HCT116 (cell line): ENCODE data around the gene ADGRD1. TPM values are rescaled to one million over a fixed set of nuclear protein-coding genes. Genes with fewer than 3 reads are reported as not detected.

Source experiments
- ATAC-seq: fragments of 200-7000 bp; cut with Tn5 transposase; 2 replicates; pipeline ENCODE4 v1.9.1; 2020; ENCODE audit warnings: mild to moderate bottlenecking, moderate library complexity
- BruUV-seq: library from RNA; stranded (reverse); fragments of 400-500 nt; replicated peaks from 2 replicates; lab custom pipeline; 2021; lab: Mats Ljungman, UMichigan
- CTCF ChIA-PET: fragments of 300-600 bp; sonication (Branson Sonifier 250); formaldehyde crosslinking; loops from one replicate; lab custom pipeline; 2021; ENCODE audit warnings: antibody characterized with exemption; lab: Charles Lee
- POLR2A ChIA-PET: fragments of 300-600, 350-600 bp; sonication (Branson Sonifier 250); formaldehyde crosslinking; loops from one replicate; lab custom pipeline; 2021; ENCODE audit warnings: antibody characterized with exemption; lab: Charles Lee
- RAD21 ChIA-PET, 2 experiments: fragments of 300-600 bp; sonication (Branson Sonifier 250); formaldehyde crosslinking; loops; one replicate each; lab custom pipeline; 2023; ENCODE audit warnings: low total read pairs in 2 of 2; ENCODE audit not compliant: uncharacterized antibody in 2 of 2, unreplicated experiment in 2 of 2, low non-redundant PET in 1 of 2; lab: Charles Lee
- DNase-seq: peaks from one replicate; pipeline ENCODE4 v3.0.0-alpha.2; 2010; ENCODE audit warnings: low read depth, low spot score
- H2AFZ ChIP-seq: fragments of 200-600 bp; shearing (Covaris generic), sonication (generic); 2 replicates; pipeline ENCODE4 v1.6.1; 2017; ENCODE audit warnings: low read depth, mixed run types, mixed read lengths, antibody characterized with exemption, low read length; ENCODE audit not compliant: poor library complexity, severe bottlenecking
- H3K27ac ChIP-seq: 2 replicates; pipeline ENCODE4 v1.5.1; 2012; ENCODE audit warnings: low read depth, low read length
- H3K27me3 ChIP-seq: fragments of 200-600 bp; sonication (generic); 2 replicates; pipeline ENCODE4 v1.6.1; 2016; ENCODE audit warnings: mixed run types, low read length, mixed read lengths; ENCODE audit not compliant: insufficient read depth
- H3K36me3 ChIP-seq, 2 experiments: fragments of 200-500 bp in 1 of 2; fragments of 200-600 bp in 1 of 2; sonication (Bioruptor generic) in 1 of 2; sonication (generic) in 1 of 2; 2 replicates each; pipeline versions ENCODE4 v1.5.1 to v1.6.1; 2014 to 2016; ENCODE audit warnings: low read length in 2 of 2, inconsistent platforms in 1 of 2, mixed read lengths in 1 of 2, mixed run types in 1 of 2; ENCODE audit not compliant: insufficient read depth in 2 of 2, control insufficient read depth in 1 of 2
- H3K4me1 ChIP-seq, 2 experiments: fragments of 200-600 bp in 1 of 2; sonication (generic) in 1 of 2; 2 replicates each; pipeline versions ENCODE4 v1.5.1 to v1.6.1; 2012 to 2017; ENCODE audit warnings: low read length in 2 of 2, inconsistent platforms in 1 of 2, mild to moderate bottlenecking in 1 of 2, mixed read lengths in 1 of 2, mixed run types in 1 of 2, moderate library complexity in 1 of 2; ENCODE audit not compliant: insufficient read depth in 2 of 2, control insufficient read depth in 1 of 2
- H3K4me2 ChIP-seq: fragments of 200-600 bp; sonication (generic); 2 replicates; pipeline ENCODE4 v1.6.1; 2017; ENCODE audit warnings: mixed run types, low read length, mixed read lengths
- H3K4me3 ChIP-seq, 2 experiments: fragments of 200-600 bp in 1 of 2; sonication (generic) in 1 of 2; replicated peaks in 1 of 2; 2 replicates each; pipeline ENCODE4 v1.5.1; 2011 to 2016; ENCODE audit warnings: low read length in 2 of 2, control low read depth in 1 of 2, low read depth in 1 of 2, mild to moderate bottlenecking in 1 of 2, mixed read lengths in 1 of 2, mixed run types in 1 of 2
- H3K79me2 ChIP-seq: fragments of 200-600 bp; sonication (generic); 2 replicates; pipeline ENCODE4 v1.6.1; 2017; ENCODE audit warnings: mild to moderate bottlenecking, mixed run types, low read length, moderate library complexity, mixed read lengths; ENCODE audit not compliant: insufficient read depth
- H3K9ac ChIP-seq: fragments of 200-600 bp; sonication (generic); 2 replicates; pipeline ENCODE4 v1.6.1; 2016; ENCODE audit warnings: low read length, mixed read lengths
- H3K9me2 ChIP-seq: fragments of 200-600 bp; sonication (generic), shearing (Covaris generic); 2 replicates; pipeline ENCODE4 v1.6.1; 2017; ENCODE audit warnings: mixed run types, mild to moderate bottlenecking, moderate library complexity; ENCODE audit not compliant: insufficient read depth
- H3K9me3 ChIP-seq, 2 experiments: fragments of 200-500 bp in 1 of 2; fragments of 200-600 bp in 1 of 2; sonication (Bioruptor generic) in 1 of 2; sonication (generic) in 1 of 2; 2 replicates each; pipeline ENCODE4 v1.6.1; 2014 to 2017; ENCODE audit warnings: low read length in 2 of 2, mixed read lengths in 2 of 2, inconsistent platforms in 1 of 2, low read depth in 1 of 2, mild to moderate bottlenecking in 1 of 2, mixed run types in 1 of 2, moderate library complexity in 1 of 2; ENCODE audit not compliant: control insufficient read depth in 1 of 2, insufficient read depth in 1 of 2
- H4K20me1 ChIP-seq: fragments of 200-600 bp; sonication (generic), shearing (Covaris generic); 2 replicates; pipeline ENCODE4 v1.6.1; 2017; ENCODE audit warnings: mixed run types, mild to moderate bottlenecking, moderate library complexity; ENCODE audit not compliant: insufficient read depth
- CBX3 ChIP-seq: IDR thresholded peaks from 2 replicates; pipeline ENCODE4 v1.6.1; 2012; ENCODE audit warnings: low read depth
- CEBPB ChIP-seq: IDR thresholded peaks from 2 replicates; pipeline ENCODE4 v1.6.1; 2012; ENCODE audit warnings: low read depth
- EGR1 ChIP-seq: IDR thresholded peaks from 2 replicates; pipeline ENCODE4 v1.6.1; 2012; ENCODE audit warnings: low read depth
- ELF1 ChIP-seq: IDR thresholded peaks from 2 replicates; pipeline ENCODE4 v1.6.1; 2012; ENCODE audit warnings: low read depth, borderline replicate concordance
- EZH2 ChIP-seq: fragments of 200-600 bp; sonication (generic); IDR thresholded peaks from 2 replicates; pipeline ENCODE4 v1.6.1; 2017; ENCODE audit warnings: antibody characterized with exemption, mixed run types
- EZH2phosphoT487 ChIP-seq: fragments of 200-600 bp; IDR thresholded peaks from 2 replicates; pipeline ENCODE4 v1.6.1; 2018; ENCODE audit warnings: antibody characterized with exemption, borderline replicate concordance
- JUND ChIP-seq: IDR thresholded peaks from 2 replicates; pipeline ENCODE4 v1.6.1; 2012
- POLR2A ChIP-seq: IDR thresholded peaks from 2 replicates; pipeline ENCODE4 v1.7.0; 2011; ENCODE audit warnings: borderline replicate concordance; ENCODE audit not compliant: insufficient read depth, insufficient read length; ENCODE audit errors: extremely low read depth
- POLR2AphosphoS5 ChIP-seq: IDR thresholded peaks from 2 replicates; pipeline ENCODE4 v1.6.1; 2011; ENCODE audit warnings: mild to moderate bottlenecking, low read depth, low read length, moderate library complexity
- RAD21 ChIP-seq: IDR thresholded peaks from 2 replicates; pipeline ENCODE4 v1.6.1; 2012; ENCODE audit warnings: low read depth, mild to moderate bottlenecking
- SP1 ChIP-seq: IDR thresholded peaks from 2 replicates; pipeline ENCODE4 v1.6.1; 2012; ENCODE audit warnings: low read depth
- SRF ChIP-seq: IDR thresholded peaks from 2 replicates; pipeline ENCODE4 v1.6.1; 2012; ENCODE audit warnings: low read depth
- TCF7L2 ChIP-seq: IDR thresholded peaks from 2 replicates; pipeline ENCODE4 v1.7.0; 2011; ENCODE audit warnings: borderline replicate concordance, inconsistent platforms; ENCODE audit not compliant: insufficient read depth, insufficient read length; ENCODE audit errors: extremely low read depth
- YY1 ChIP-seq: IDR thresholded peaks from 2 replicates; pipeline ENCODE4 v1.6.1; 2011; ENCODE audit warnings: low read length, low read depth, moderate library complexity, mild to moderate bottlenecking; ENCODE audit not compliant: insufficient replicate concordance; ENCODE audit errors: extremely low read depth
- ZBTB33 ChIP-seq: IDR thresholded peaks from 2 replicates; pipeline ENCODE4 v1.6.1; 2011; ENCODE audit warnings: mild to moderate bottlenecking, low read length, moderate library complexity; ENCODE audit not compliant: insufficient replicate concordance; ENCODE audit errors: extremely low read depth
- ZFX ChIP-seq: fragments of 450-650 bp; IDR thresholded peaks from 2 replicates; pipeline ENCODE4 v1.6.1; 2017
- intact Hi-C: fragments of 100-400 bp; cut with micrococcal nuclease; formaldehyde crosslinking; loops from 2 replicates; pipeline ENCODE4 v1.10.0; 2022
- total RNA-seq: library from RNA; stranded (reverse); gene quantifications from one replicate; pipeline ENCODE4 v1.2.1, GENCODE V29; 2021; ENCODE audit not compliant: unreplicated experiment
- TF ChIP-seq, protein P1 (sequence below), 3 experiments: fragments of 200-600 bp in 1 of 3; sonication (generic) in 1 of 3; IDR thresholded peaks in 2 of 3; conservative IDR thresholded peaks in 1 of 3; 2 replicates each; pipeline ENCODE4 v1.5.1; 2012 to 2017; ENCODE audit warnings: low read depth in 2 of 3, low read length in 2 of 3, antibody characterized with exemption in 1 of 3, borderline replicate concordance in 1 of 3, control low read depth in 1 of 3, mild to moderate bottlenecking in 1 of 3, mixed read lengths in 1 of 3, mixed run types in 1 of 3, moderate library complexity in 1 of 3; ENCODE audit not compliant: insufficient read depth in 1 of 3
- TF ChIP-seq, protein P2 (sequence below): IDR thresholded peaks from 2 replicates; pipeline ENCODE4 v1.6.1; 2012
- TF ChIP-seq, protein P3 (sequence below): IDR thresholded peaks from 2 replicates; pipeline ENCODE4 v1.6.1; 2012
- TF ChIP-seq, protein P4 (sequence below): IDR thresholded peaks from 2 replicates; pipeline ENCODE4 v1.6.1; 2012; ENCODE audit warnings: low read depth

The ADGRD1 gene
- total RNA-seq, 1 experiment from 2014 or later: 0.44 TPM

DNA sequence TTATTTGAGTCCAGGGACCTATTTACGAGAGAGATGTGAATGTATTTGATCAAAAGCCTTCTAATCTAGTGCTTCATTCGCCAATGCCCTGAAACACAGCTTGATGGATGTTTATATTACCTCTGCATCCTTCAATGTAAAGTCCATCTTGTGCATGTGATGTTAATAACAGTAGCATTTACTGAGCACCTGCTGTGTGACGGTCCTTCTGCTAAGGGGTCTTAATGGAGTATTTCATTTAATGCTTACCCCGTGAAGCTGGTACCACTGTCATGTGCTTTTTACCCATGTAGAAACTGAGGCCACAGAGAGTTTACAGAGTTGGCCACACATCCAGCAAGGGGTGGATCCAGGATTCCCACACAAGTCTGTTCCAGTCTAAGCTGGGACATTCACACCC lies 237.3 kb downstream of the ADGRD1 start:
- Histone ChIP-seq H3K27me3 (peaks cover 3% of the 10 kb centered on the region; the same call in 1 of the 2 replicates), H3K79me2 (no peaks in the 10 kb centered on the region), H3K9ac (no peak overlapping the region), H3K9me3 (no peaks in the 10 kb centered on the region), H3K4me1 (no peaks in the 10 kb centered on the region), H3K36me3 (no peaks in the 10 kb centered on the region), H2AFZ (no peak overlapping the region), H3K4me2 (no peak overlapping the region), H3K27ac (no peak overlapping the region), H3K4me3 (no peak overlapping the region), H3K9me2 (no peaks in the 10 kb centered on the region), H4K20me1 (no peaks in the 10 kb centered on the region)
- intact Hi-C loops: no loop called here
- no TSS peak for BruUV-seq
- ChIA-PET POLR2A (no interaction called here), RAD21 (no interaction called here), CTCF (interaction anchor here (0.5 kb wide), 1 partner anchor 59 kb away, joined by 3 read pairs; no protein-coding TSS in a partner anchor)
- no peak for ATAC-seq
- no peak for DNase-seq
- TF ChIP-seq JUND (no peak), ZFX (no peak), EGR1 (no peak), CEBPB (no peak), TCF7L2 (no peak), RAD21 (no peak), EZH2 (no peak), CBX3 (no peak), SP1 (no peak), POLR2AphosphoS5 (no peak), POLR2A (no peak), SRF (no peak), EZH2phosphoT487 (no peak), ZBTB33 (no peak), YY1 (no peak), ELF1 (no peak)
- TF ChIP-seq, protein P1, sequence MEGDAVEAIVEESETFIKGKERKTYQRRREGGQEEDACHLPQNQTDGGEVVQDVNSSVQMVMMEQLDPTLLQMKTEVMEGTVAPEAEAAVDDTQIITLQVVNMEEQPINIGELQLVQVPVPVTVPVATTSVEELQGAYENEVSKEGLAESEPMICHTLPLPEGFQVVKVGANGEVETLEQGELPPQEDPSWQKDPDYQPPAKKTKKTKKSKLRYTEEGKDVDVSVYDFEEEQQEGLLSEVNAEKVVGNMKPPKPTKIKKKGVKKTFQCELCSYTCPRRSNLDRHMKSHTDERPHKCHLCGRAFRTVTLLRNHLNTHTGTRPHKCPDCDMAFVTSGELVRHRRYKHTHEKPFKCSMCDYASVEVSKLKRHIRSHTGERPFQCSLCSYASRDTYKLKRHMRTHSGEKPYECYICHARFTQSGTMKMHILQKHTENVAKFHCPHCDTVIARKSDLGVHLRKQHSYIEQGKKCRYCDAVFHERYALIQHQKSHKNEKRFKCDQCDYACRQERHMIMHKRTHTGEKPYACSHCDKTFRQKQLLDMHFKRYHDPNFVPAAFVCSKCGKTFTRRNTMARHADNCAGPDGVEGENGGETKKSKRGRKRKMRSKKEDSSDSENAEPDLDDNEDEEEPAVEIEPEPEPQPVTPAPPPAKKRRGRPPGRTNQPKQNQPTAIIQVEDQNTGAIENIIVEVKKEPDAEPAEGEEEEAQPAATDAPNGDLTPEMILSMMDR (IDR thresholded peaks at IDR 0.05 in 2 of 3, conservative IDR thresholded peaks at IDR 0.05 in 1 of 3; ENCODE audit: borderline replicate concordance in 1 of 3, insufficient read depth in 1 of 3, low read depth in 2 of 3, low read length in 2 of 3): no peak
- TF ChIP-seq, protein P2, sequence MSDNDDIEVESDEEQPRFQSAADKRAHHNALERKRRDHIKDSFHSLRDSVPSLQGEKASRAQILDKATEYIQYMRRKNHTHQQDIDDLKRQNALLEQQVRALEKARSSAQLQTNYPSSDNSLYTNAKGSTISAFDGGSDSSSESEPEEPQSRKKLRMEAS: no peak
- TF ChIP-seq, protein P3, sequence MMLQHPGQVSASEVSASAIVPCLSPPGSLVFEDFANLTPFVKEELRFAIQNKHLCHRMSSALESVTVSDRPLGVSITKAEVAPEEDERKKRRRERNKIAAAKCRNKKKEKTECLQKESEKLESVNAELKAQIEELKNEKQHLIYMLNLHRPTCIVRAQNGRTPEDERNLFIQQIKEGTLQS: no peak
- TF ChIP-seq, protein P4, sequence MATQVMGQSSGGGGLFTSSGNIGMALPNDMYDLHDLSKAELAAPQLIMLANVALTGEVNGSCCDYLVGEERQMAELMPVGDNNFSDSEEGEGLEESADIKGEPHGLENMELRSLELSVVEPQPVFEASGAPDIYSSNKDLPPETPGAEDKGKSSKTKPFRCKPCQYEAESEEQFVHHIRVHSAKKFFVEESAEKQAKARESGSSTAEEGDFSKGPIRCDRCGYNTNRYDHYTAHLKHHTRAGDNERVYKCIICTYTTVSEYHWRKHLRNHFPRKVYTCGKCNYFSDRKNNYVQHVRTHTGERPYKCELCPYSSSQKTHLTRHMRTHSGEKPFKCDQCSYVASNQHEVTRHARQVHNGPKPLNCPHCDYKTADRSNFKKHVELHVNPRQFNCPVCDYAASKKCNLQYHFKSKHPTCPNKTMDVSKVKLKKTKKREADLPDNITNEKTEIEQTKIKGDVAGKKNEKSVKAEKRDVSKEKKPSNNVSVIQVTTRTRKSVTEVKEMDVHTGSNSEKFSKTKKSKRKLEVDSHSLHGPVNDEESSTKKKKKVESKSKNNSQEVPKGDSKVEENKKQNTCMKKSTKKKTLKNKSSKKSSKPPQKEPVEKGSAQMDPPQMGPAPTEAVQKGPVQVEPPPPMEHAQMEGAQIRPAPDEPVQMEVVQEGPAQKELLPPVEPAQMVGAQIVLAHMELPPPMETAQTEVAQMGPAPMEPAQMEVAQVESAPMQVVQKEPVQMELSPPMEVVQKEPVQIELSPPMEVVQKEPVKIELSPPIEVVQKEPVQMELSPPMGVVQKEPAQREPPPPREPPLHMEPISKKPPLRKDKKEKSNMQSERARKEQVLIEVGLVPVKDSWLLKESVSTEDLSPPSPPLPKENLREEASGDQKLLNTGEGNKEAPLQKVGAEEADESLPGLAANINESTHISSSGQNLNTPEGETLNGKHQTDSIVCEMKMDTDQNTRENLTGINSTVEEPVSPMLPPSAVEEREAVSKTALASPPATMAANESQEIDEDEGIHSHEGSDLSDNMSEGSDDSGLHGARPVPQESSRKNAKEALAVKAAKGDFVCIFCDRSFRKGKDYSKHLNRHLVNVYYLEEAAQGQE: no peak
